Cerebellar cortex (tissue), 1 donor: ENCODE results near the gene SCFD2.
"Not testable (repeated sequence)": the region's sequence is repeated elsewhere in the genome, so short reads cannot be mapped to it uniquely, and the experiment has no call there.

ENCODE experiments used
- DNase-seq: peaks from one replicate; pipeline ENCODE4 v3.0.0-alpha.2; 2015; ENCODE audit warnings: low spot score

SCFD2 gene

GRCh38 chr4:53101191-53101581, 264.7 kb downstream of the SCFD2 start:
- no peak for DNase-seq

- DNase-seq = no peak
Measured at GRCh38 chr4:53100501-53101190, 265.2 kb downstream of the SCFD2 start.

- no peak for DNase-seq
Measured at GRCh38 chr4:53098681-53099121, 267.2 kb downstream of the SCFD2 start.

- no peak for DNase-seq
Measured at GRCh38 chr4:53094040-53094439, 271.8 kb downstream of the SCFD2 start.

GRCh38 chr4:53089936-53090729, 275.7 kb downstream of the SCFD2 start:
- no peak for DNase-seq

GRCh38 chr4:53088152-53088551, 277.7 kb downstream of the SCFD2 start:
- no peak for DNase-seq

GRCh38 chr4:53076374-53076958, 289.4 kb downstream of the SCFD2 start:
- no peak for DNase-seq

- DNase-seq = no peak
Measured at GRCh38 chr4:53075162-53075785, 290.6 kb downstream of the SCFD2 start.

GRCh38 chr4:53068755-53069330, 297.0 kb downstream of the SCFD2 start:
- no peak for DNase-seq

GRCh38 chr4:53067125-53067802, 298.6 kb downstream of the SCFD2 start:
- DNase-seq = no peak

- no peak for DNase-seq
Measured at GRCh38 chr4:53066155-53066554, 299.7 kb downstream of the SCFD2 start.

GRCh38 chr4:53064609-53065008, 301.3 kb downstream of the SCFD2 start:
- DNase-seq = no peak

- DNase-seq = no peak
Measured at GRCh38 chr4:53061091-53061850, 304.6 kb downstream of the SCFD2 start.

- no peak for DNase-seq
Measured at GRCh38 chr4:53060278-53060677, 305.6 kb downstream of the SCFD2 start.

GRCh38 chr4:53059871-53060270, 306.0 kb downstream of the SCFD2 start:
- DNase-seq = no peak

GRCh38 chr4:53059256-53059655, 306.6 kb downstream of the SCFD2 start:
- no peak for DNase-seq

GRCh38 chr4:53057679-53058078, 308.2 kb downstream of the SCFD2 start:
- no peak for DNase-seq

- DNase-seq = not testable (repeated sequence)
Measured at GRCh38 chr4:53057108-53057507, 308.8 kb downstream of the SCFD2 start.

- peak; percentile 48 for DNase-seq
Measured at GRCh38 chr4:53055716-53056403, 310.0 kb downstream of the SCFD2 start.

GRCh38 chr4:53055274-53055673, 310.6 kb downstream of the SCFD2 start:
- DNase-seq = no peak
